H1 (cell line): ENCODE measurements around the gene IDH2. TPM values are rescaled to one million over a fixed set of nuclear protein-coding genes. Genes with fewer than 3 reads are reported as not detected.

Source experiments
- CTCF ChIA-PET: fragments of 300-600 bp; sonication (Branson Sonifier 250); formaldehyde crosslinking; loops from one replicate; lab custom pipeline; 2021; ENCODE audit not compliant: partially characterized antibody; lab: Charles Lee
- POLR2A ChIA-PET: fragments of 300-600 bp; sonication (Branson Sonifier 250); formaldehyde crosslinking; loops from one replicate; lab custom pipeline; 2021; ENCODE audit warnings: inconsistent platforms; ENCODE audit not compliant: partially characterized antibody; lab: Charles Lee
- DNase-seq, 2 experiments: peaks; one replicate each; pipeline versions ENCODE4 v3.0.0 to v3.0.0-alpha.2; 2010 to 2022; ENCODE audit warnings: low spot score in 2 of 2, low read depth in 1 of 2, mixed read lengths in 1 of 2
- FAIRE-seq: peaks from 2 replicates; lab custom pipeline; 2011; peaks lifted over from hg19 to GRCh38; lab: Jason Lieb, UNC
- H2AFZ ChIP-seq: 2 replicates; pipeline ENCODE4 v1.8.1; 2012; ENCODE audit warnings: low read length, inconsistent platforms
- H2AK5ac ChIP-seq: 2 replicates; pipeline ENCODE4 v1.6.1; 2013; ENCODE audit warnings: low read depth, low read length
- H2BK120ac ChIP-seq: replicated peaks from 2 replicates; pipeline ENCODE3; 2013; ENCODE audit warnings: low read depth, low read length, inconsistent platforms
- H2BK12ac ChIP-seq: 2 replicates; pipeline ENCODE4 v1.6.1; 2013; ENCODE audit warnings: low read depth, low read length
- H2BK15ac ChIP-seq: 2 replicates; pipeline ENCODE4 v1.6.1; 2013; ENCODE audit warnings: low read length
- H2BK20ac ChIP-seq: 2 replicates; pipeline ENCODE4 v1.6.1; 2013; ENCODE audit warnings: low read length
- H2BK5ac ChIP-seq: 2 replicates; pipeline ENCODE4 v1.6.1; 2013; ENCODE audit warnings: low read depth, low read length
- H3K14ac ChIP-seq: 2 replicates; pipeline ENCODE4 v1.6.1; 2013; ENCODE audit warnings: inconsistent platforms; ENCODE audit not compliant: insufficient read length
- H3K18ac ChIP-seq: 2 replicates; pipeline ENCODE4 v1.6.1; 2013; ENCODE audit warnings: low read length; ENCODE audit errors: extremely low read depth
- H3K23ac ChIP-seq: 2 replicates; pipeline ENCODE4 v1.6.1; 2013; ENCODE audit warnings: inconsistent platforms; ENCODE audit not compliant: insufficient read length
- H3K23me2 ChIP-seq: 2 replicates; pipeline ENCODE4 v1.6.1; 2013; ENCODE audit warnings: low read depth, low read length
- H3K27ac ChIP-seq: 2 replicates; pipeline ENCODE4 v1.6.1; 2011; ENCODE audit warnings: low read depth, low read length, inconsistent platforms
- H3K27me3 ChIP-seq, 4 experiments: replicated peaks in 1 of 4; 1 replicate in 1 of 4; 2 replicates in 3 of 4; pipeline versions ENCODE4 v1.6.1 to v1.8.1; 2011 to 2013; ENCODE audit warnings: low read length in 3 of 4, mild to moderate bottlenecking in 3 of 4, inconsistent platforms in 2 of 4, mixed read lengths in 2 of 4, moderate library complexity in 1 of 4; ENCODE audit not compliant: control insufficient read depth in 3 of 4, insufficient read depth in 3 of 4; ENCODE audit errors: extremely low read depth in 1 of 4
- H3K36me3 ChIP-seq, 4 experiments: 2 replicates each; pipeline versions ENCODE4 v1.6.1 to v1.8.1; 2011 to 2013; ENCODE audit warnings: mild to moderate bottlenecking in 4 of 4, low read length in 3 of 4, moderate library complexity in 2 of 4, control low read depth in 1 of 4, inconsistent platforms in 1 of 4; ENCODE audit not compliant: insufficient read depth in 4 of 4, control insufficient read depth in 2 of 4
- H3K4ac ChIP-seq: replicated peaks from 2 replicates; pipeline ENCODE3; 2013; ENCODE audit warnings: low read length, low read depth, mixed read lengths, inconsistent platforms; ENCODE audit not compliant: insufficient read length
- H3K4me1 ChIP-seq, 4 experiments: replicated peaks in 1 of 4; 1 replicate in 1 of 4; 2 replicates in 3 of 4; pipeline versions ENCODE4 v1.6.1 to v1.8.1; 2011 to 2013; ENCODE audit warnings: low read length in 3 of 4, inconsistent platforms in 2 of 4, mixed read lengths in 1 of 4; ENCODE audit not compliant: insufficient read depth in 4 of 4, control insufficient read depth in 3 of 4
- H3K4me2 ChIP-seq, 2 experiments: 2 replicates each; pipeline versions ENCODE4 v1.6.1 to v1.8.1; 2011 to 2013; ENCODE audit warnings: low read depth in 2 of 2, low read length in 2 of 2, control low read depth in 1 of 2, inconsistent platforms in 1 of 2, mild to moderate bottlenecking in 1 of 2; ENCODE audit not compliant: insufficient read depth in 1 of 2
- H3K4me3 ChIP-seq, 4 experiments: fragments of 200-600, 300-600 bp in 1 of 4; sonication (generic), shearing (Covaris generic), sonication (Bioruptor Twin) in 1 of 4; 2 replicates each; pipeline versions ENCODE4 v1.5.1 to v1.8.1; 2011 to 2016; ENCODE audit warnings: low read length in 4 of 4, low read depth in 3 of 4, control low read depth in 2 of 4, inconsistent platforms in 2 of 4, mild to moderate bottlenecking in 2 of 4, mixed read lengths in 1 of 4, moderate library complexity in 1 of 4; ENCODE audit not compliant: insufficient read depth in 2 of 4; ENCODE audit errors: extremely low read depth in 1 of 4
- H3K56ac ChIP-seq: replicated peaks from 2 replicates; pipeline ENCODE3; 2013; ENCODE audit warnings: low read depth, mild to moderate bottlenecking, mixed read lengths, low read length, inconsistent platforms; ENCODE audit not compliant: insufficient read length
- H3K79me1 ChIP-seq: 2 replicates; pipeline ENCODE4 v1.6.1; 2013; ENCODE audit warnings: low read depth, low read length, control low read depth
- H3K79me2 ChIP-seq, 2 experiments: 2 replicates each; pipeline versions ENCODE4 v1.6.1 to v1.8.1; 2012 to 2013; ENCODE audit warnings: low read length in 2 of 2, mild to moderate bottlenecking in 2 of 2, inconsistent platforms in 1 of 2; ENCODE audit not compliant: insufficient read depth in 2 of 2, control insufficient read depth in 1 of 2
- H3K9ac ChIP-seq, 4 experiments: replicated peaks in 1 of 4; 1 replicate in 1 of 4; 2 replicates in 3 of 4; pipeline versions ENCODE4 v1.6.1 to v1.8.1; 2011 to 2013; ENCODE audit warnings: low read depth in 3 of 4, low read length in 3 of 4, control low read depth in 2 of 4, mild to moderate bottlenecking in 2 of 4, moderate library complexity in 2 of 4, inconsistent platforms in 1 of 4; ENCODE audit errors: extremely low read depth in 1 of 4
- H3K9me3 ChIP-seq, 2 experiments: 2 replicates each; pipeline versions ENCODE4 v1.6.1 to v1.8.1; 2012 to 2013; ENCODE audit warnings: mild to moderate bottlenecking in 2 of 2, moderate library complexity in 2 of 2, control low read depth in 1 of 2, inconsistent platforms in 1 of 2, low read depth in 1 of 2, low read length in 1 of 2, mixed read lengths in 1 of 2; ENCODE audit not compliant: insufficient read depth in 2 of 2
- H4K20me1 ChIP-seq, 2 experiments: replicated peaks in 1 of 2; 2 replicates each; pipeline versions ENCODE3 to v1.8.1; 2011 to 2013; ENCODE audit warnings: inconsistent platforms in 2 of 2, low read length in 2 of 2, mild to moderate bottlenecking in 1 of 2; ENCODE audit not compliant: insufficient read depth in 2 of 2, control insufficient read depth in 1 of 2
- H4K5ac ChIP-seq: 2 replicates; pipeline ENCODE4 v1.6.1; 2013; ENCODE audit warnings: low read length, low read depth, mixed read lengths, inconsistent platforms; ENCODE audit not compliant: insufficient read length
- H4K8ac ChIP-seq: 2 replicates; pipeline ENCODE4 v1.8.0; 2013; ENCODE audit warnings: mild to moderate bottlenecking, moderate library complexity, low read length, inconsistent platforms; ENCODE audit not compliant: insufficient read depth; ENCODE audit errors: extremely low read depth
- H4K91ac ChIP-seq: replicated peaks from 2 replicates; pipeline ENCODE3; 2013; ENCODE audit warnings: low read length, mixed read lengths, inconsistent platforms; ENCODE audit not compliant: insufficient read length
- CTCF ChIP-seq, 3 experiments: IDR thresholded peaks; 1 replicate in 2 of 3; 2 replicates in 1 of 3; pipeline versions ENCODE4 v1.5.1 to v1.6.1; 2011; ENCODE audit warnings: low read length in 3 of 3, mild to moderate bottlenecking in 3 of 3, inconsistent platforms in 2 of 3, low read depth in 1 of 3, moderate library complexity in 1 of 3; ENCODE audit not compliant: insufficient read depth in 1 of 3; ENCODE audit errors: control extremely low read depth in 1 of 3
- EP300 ChIP-seq, 2 experiments: IDR thresholded peaks; 1 replicate in 1 of 2; 2 replicates in 1 of 2; pipeline ENCODE4 v1.6.1; 2011 to 2012; ENCODE audit warnings: low read depth in 2 of 2, low read length in 2 of 2, mild to moderate bottlenecking in 2 of 2, borderline replicate concordance in 1 of 2, inconsistent platforms in 1 of 2, moderate library complexity in 1 of 2
- GABPA ChIP-seq: IDR thresholded peaks from 2 replicates; pipeline ENCODE4 v1.6.1; 2011; ENCODE audit warnings: mild to moderate bottlenecking, low read length, moderate library complexity, borderline replicate concordance; ENCODE audit not compliant: insufficient read depth
- NANOG ChIP-seq: IDR thresholded peaks from 2 replicates; pipeline ENCODE4 v1.6.1; 2011; ENCODE audit warnings: low read length, low read depth, mild to moderate bottlenecking, inconsistent platforms; ENCODE audit not compliant: insufficient read depth, poor library complexity, severe bottlenecking
- RBBP5 ChIP-seq: IDR thresholded peaks from 2 replicates; pipeline ENCODE4 v1.7.1; 2012; ENCODE audit warnings: low read depth, mild to moderate bottlenecking, inconsistent platforms, low read length, moderate library complexity, borderline replicate concordance
- RXRA ChIP-seq: IDR thresholded peaks from 2 replicates; pipeline ENCODE4 v1.6.1; 2011; ENCODE audit warnings: low read depth, mild to moderate bottlenecking, low read length, moderate library complexity; ENCODE audit not compliant: insufficient read depth
- USF2 ChIP-seq: IDR thresholded peaks from 2 replicates; pipeline ENCODE4 v1.6.1; 2011; ENCODE audit warnings: low read length, improper control_type of control experiment
- YY1 ChIP-seq: IDR thresholded peaks from 2 replicates; pipeline ENCODE4 v1.6.1; 2011; ENCODE audit warnings: low read depth, mild to moderate bottlenecking, low read length
- ZNF274 ChIP-seq: IDR thresholded peaks from 2 replicates; pipeline ENCODE4 v1.7.0; 2012; ENCODE audit warnings: low read length, borderline replicate concordance; ENCODE audit errors: extremely low read depth
- WGBS, 2 experiments: shearing (Covaris generic) in 1 of 2; methylation state at CpG; one replicate each; pipeline versions ENCODE4 v1.1.6 to v1.1.7; 2013 to 2015; ENCODE audit warnings: low lambda C conversion rate in 2 of 2, mixed read lengths in 2 of 2, inconsistent platforms in 1 of 2, low coverage in 1 of 2, missing lambda C conversion rate in 1 of 2; ENCODE audit not compliant: insufficient replicate concordance in 2 of 2, insufficient coverage in 1 of 2, insufficient read length in 1 of 2; ENCODE audit errors: extremely low coverage in 1 of 2, missing lambda C conversion rate in 1 of 2; 5-methylcytosine and 5-hydroxymethylcytosine counted together
- polyA plus RNA-seq, 7 experiments: library from polyadenylated mRNA; depleted of rRNA in 3 of 7; stranded (reverse) in 5 of 7; unstranded in 2 of 7; fragments of >200 nt in 5 of 7; fragments of 200-250 nt in 2 of 7; gene quantifications; 1 replicate in 5 of 7; 2 replicates in 1 of 7; 4 replicates in 1 of 7; pipeline versions ENCODE4 v1.2.1 to v1.2.3, GENCODE V29; 2011 to 2013; ENCODE audit warnings: missing spikeins in 2 of 7, mixed read lengths in 2 of 7
- total RNA-seq: library from RNA; stranded (reverse); fragmentation: NEBNext Ultra II Directional; extraction: Animal tissue kit (Norgen Biotek cat#: 25700); gene quantifications from 2 replicates; pipeline ENCODE4 v1.2.1, GENCODE V29; 2021

The IDH2 gene
- total and polyA plus RNA-seq, 2 of the 8 experiments (the other 6 are each of a cell fraction or from before 2014, with no cell fraction given) = 64.2 to 84.6 TPM

DNA sequence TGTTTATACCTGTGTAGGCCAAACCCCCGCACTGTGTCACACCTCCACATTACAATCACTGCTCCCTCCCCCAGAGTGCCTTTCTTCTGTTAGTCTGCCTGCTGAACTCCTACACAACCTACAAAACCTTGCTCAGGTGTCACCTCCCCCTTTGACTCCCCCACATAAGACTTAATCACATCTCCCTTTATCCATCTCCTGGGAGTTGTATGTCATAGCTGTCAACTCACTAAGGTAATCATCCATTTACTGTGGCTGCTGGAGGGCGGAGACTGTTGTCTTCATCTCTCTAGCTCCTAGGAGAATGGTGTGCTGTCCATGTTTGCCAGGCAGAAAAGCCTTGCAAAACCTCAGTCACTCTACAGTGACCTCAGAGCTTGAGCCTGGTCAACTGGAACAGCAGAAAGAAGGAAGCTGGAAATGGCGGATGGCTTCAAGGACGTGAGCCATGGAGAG lies 57.3 kb downstream of the IDH2 start:
- H3K4me2 ChIP-seq = no peak overlapping the region
- POLR2A ChIA-PET = no interaction called here
- no peak for TF ChIP-seq YY1
- TF ChIP-seq CTCF (IDR thresholded peaks at IDR 0.05; ENCODE audit: control extremely low read depth in 1 of 3, insufficient read depth in 1 of 3, low read depth in 1 of 3, low read length in 3 of 3) = no peak
- TF ChIP-seq GABPA = no peak
- no peak for TF ChIP-seq RBBP5
- no peak for TF ChIP-seq EP300 (IDR thresholded peaks at IDR 0.05; ENCODE audit: borderline replicate concordance in 1 of 2, low read depth in 2 of 2, low read length in 2 of 2)
- TF ChIP-seq NANOG = no peak
- TF ChIP-seq USF2 = no peak
- TF ChIP-seq RXRA = no peak
- TF ChIP-seq ZNF274 = no peak

More for the DNA sequence above, 57.3 kb downstream of the IDH2 start:
- Histone ChIP-seq H4K20me1 (peaks cover 0 to 1% of the 10 kb centered on the region in 2 experiments), H2BK5ac (0 out of 2 replicates have a peak overlapping the region, but pooled peaks have one; percentile 52), H4K5ac (no peak overlapping the region), H2AFZ (no peak overlapping the region), H3K4ac (no peak overlapping the region), H3K4me1 (peaks cover 0 to 19% (median 5%) of the 10 kb centered on the region in 4 experiments; a peak in 4 of 7 replicates), H3K14ac (no peak overlapping the region), H3K36me3 (no peaks in the 10 kb centered on the region), H2AK5ac (no peak overlapping the region), H2BK15ac (0 out of 2 replicates have a peak overlapping the region, but pooled peaks have one; percentile 3), H3K23me2 (no peaks in the 10 kb centered on the region), H3K27me3 (no peaks in the 10 kb centered on the region), H4K91ac (no peak overlapping the region), H3K56ac (no peak overlapping the region), H3K27ac (no peak overlapping the region), H3K79me2 (no peaks in the 10 kb centered on the region; a peak in 1 of 4 replicates), H2BK120ac (no peak overlapping the region), H3K18ac (no peak overlapping the region), H3K9me3 (no peaks in the 10 kb centered on the region), H4K8ac (no peak overlapping the region), H2BK20ac (no peak overlapping the region), H3K9ac (no peak overlapping the region), H2BK12ac (no peak overlapping the region), H3K4me3 (no peak overlapping the region), H3K23ac (no peak overlapping the region), H3K79me1 (peaks cover 13% of the 10 kb centered on the region)
- no peak for FAIRE-seq
- CTCF ChIA-PET = interaction anchor here (0.6 to 3.2 kb wide), 4 partner anchors 12 to 170 kb away, joined by 3 to 13 read pairs (median 3); no protein-coding TSS in a partner anchor
- DNase-seq = no peak
- WGBS, 2 experiments = 88% methylated on average over 4 of the region's 4 CpGs; no CpG with 5 or more reads in 1 of the 2 experiments
